Esophagus muscularis mucosa (tissue), 4 donors: Measurements from ENCODE around the gene PDGFRB. TPM values are rescaled to one million over a fixed set of nuclear protein-coding genes. Genes with fewer than 3 reads are reported as not detected.

Source experiments
- DNase-seq: peaks from one replicate; pipeline ENCODE4 v3.0.0-alpha.2; 2017; ENCODE audit errors: extremely low spot score
- H3K27ac ChIP-seq, 4 donors: fragments of 200-600 bp; sonication (generic); replicated peaks in 1 of 4; 1 replicate in 3 of 4; 2 replicates in 1 of 4; pipeline ENCODE4 v1.5.1; 2016 to 2019; ENCODE audit warnings: mild to moderate bottlenecking in 1 of 4
- H3K27me3 ChIP-seq, 4 donors: fragments of 200-600 bp; sonication (generic); one replicate each; pipeline versions ENCODE4 v1.5.1 to v1.6.0; 2016 to 2019
- H3K36me3 ChIP-seq, 4 donors: fragments of 200-600 bp; sonication (generic); one replicate each; pipeline ENCODE4 v1.5.1; 2016 to 2019
- H3K4me1 ChIP-seq, 4 donors: fragments of 200-600 bp; sonication (generic); one replicate each; pipeline ENCODE4 v1.5.1; 2016 to 2019
- H3K4me3 ChIP-seq, 4 donors: fragments of 200-600 bp; sonication (generic); 1 replicate in 2 of 4; 2 replicates in 2 of 4; pipeline ENCODE4 v1.5.1; 2016 to 2019; ENCODE audit warnings: mild to moderate bottlenecking in 4 of 4, moderate library complexity in 1 of 4
- H3K9me3 ChIP-seq, 4 donors: fragments of 200-600 bp; sonication (generic); 1 replicate in 3 of 4; 2 replicates in 1 of 4; pipeline ENCODE4 v1.5.1; 2016 to 2019
- EP300 ChIP-seq: sonication (generic); formaldehyde crosslinking; IDR thresholded peaks from one replicate; pipeline ENCODE4 v1.6.1; 2017; ENCODE audit warnings: antibody characterized with exemption
- POLR2A ChIP-seq: fragments of 450-650 bp; IDR thresholded peaks from one replicate; pipeline ENCODE4 v1.6.1; 2017; ENCODE audit warnings: antibody characterized with exemption, moderate library complexity, mild to moderate bottlenecking, low read depth
- POLR2AphosphoS5 ChIP-seq, 2 donors: sonication (generic); formaldehyde crosslinking; IDR thresholded peaks; one replicate each; pipeline ENCODE4 v1.6.1; 2017; ENCODE audit warnings: antibody characterized with exemption in 2 of 2
- WGBS: methylation state at CpG from one replicate; pipeline ENCODE4 v1.1.5; 2018; 5-methylcytosine and 5-hydroxymethylcytosine counted together
- intact Hi-C: fragments of 100-400 bp; cut with DNase I; formaldehyde crosslinking; loops from one replicate; pipeline ENCODE4 v1.15.1; 2023
- total RNA-seq, 4 donors: library from RNA; depleted of rRNA; stranded (reverse); fragments of >200 nt; gene quantifications; one replicate each; pipeline versions ENCODE4 v1.1.0 to v1.2.1, GENCODE V29; 2016
- TF ChIP-seq, protein P1 (sequence below), 3 experiments: fragments of 200-600 bp in 2 of 3; fragments of 450-650 bp in 1 of 3; sonication (generic) in 2 of 3; IDR thresholded peaks; one replicate each; pipeline ENCODE4 v1.5.1; 2017 to 2019; ENCODE audit warnings: antibody characterized with exemption in 3 of 3, mild to moderate bottlenecking in 2 of 3, moderate library complexity in 1 of 3

Gene PDGFRB
- total RNA-seq, 4 donors from 2014 or later, result 83.1 to 219 (median 141) TPM

DNA sequence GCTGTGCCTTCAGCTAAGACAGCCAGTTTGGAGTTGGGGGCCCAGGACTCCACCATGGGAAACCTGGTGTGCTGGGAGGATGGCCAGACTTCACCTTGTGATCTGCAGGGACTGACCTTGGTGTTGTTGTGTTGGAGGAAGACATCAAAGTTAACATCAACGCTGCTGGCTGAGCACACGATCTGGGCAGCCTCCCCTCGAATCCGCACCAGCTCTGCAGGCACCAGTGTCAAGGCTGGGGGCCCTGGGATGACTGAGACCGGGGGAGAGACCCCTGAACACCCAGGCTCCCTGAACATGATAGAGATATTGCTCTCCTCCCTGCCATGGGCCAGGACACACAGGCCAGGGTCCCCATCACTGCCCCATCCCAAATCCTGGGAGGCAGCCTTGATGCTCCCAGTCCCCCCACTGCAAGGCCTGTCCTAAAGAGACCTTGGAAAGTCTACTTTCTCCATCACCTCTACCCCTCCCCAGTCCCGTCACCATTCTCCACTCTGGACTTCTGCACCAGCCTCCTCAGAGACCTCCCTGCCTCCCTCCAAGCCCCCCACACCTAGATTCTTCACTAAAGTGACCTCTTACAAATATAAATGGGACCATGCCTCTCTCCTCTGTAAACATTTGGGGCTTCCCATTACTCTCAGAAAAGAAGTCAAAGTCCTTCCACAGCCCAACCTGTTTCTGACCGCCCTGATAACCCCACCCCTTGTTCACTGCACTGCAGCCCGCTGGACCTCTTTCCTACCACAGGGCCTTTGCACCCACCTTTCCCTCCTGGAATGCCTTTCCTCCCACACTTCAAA lies 77.4 kb downstream of the PDGFRB start:
- Histone ChIP-seq H3K4me1 (peaks cover 0 to 5% (median 2%) of the 10 kb centered on the region in 4 donors), H3K4me3 (no peak overlapping the region), H3K9me3 (no peaks in the 10 kb centered on the region), H3K36me3 (peaks cover 0 to 1% (median 0%) of the 10 kb centered on the region in 4 donors), H3K27me3 (no peaks in the 10 kb centered on the region), H3K27ac (no peak overlapping the region)
- WGBS, result 91% methylated on average over 3 of the region's 8 CpGs
- intact Hi-C loops, result no loop called here
- DNase-seq, result no peak
- TF ChIP-seq EP300, result no peak
- no peak for TF ChIP-seq POLR2A
- TF ChIP-seq, protein P1, sequence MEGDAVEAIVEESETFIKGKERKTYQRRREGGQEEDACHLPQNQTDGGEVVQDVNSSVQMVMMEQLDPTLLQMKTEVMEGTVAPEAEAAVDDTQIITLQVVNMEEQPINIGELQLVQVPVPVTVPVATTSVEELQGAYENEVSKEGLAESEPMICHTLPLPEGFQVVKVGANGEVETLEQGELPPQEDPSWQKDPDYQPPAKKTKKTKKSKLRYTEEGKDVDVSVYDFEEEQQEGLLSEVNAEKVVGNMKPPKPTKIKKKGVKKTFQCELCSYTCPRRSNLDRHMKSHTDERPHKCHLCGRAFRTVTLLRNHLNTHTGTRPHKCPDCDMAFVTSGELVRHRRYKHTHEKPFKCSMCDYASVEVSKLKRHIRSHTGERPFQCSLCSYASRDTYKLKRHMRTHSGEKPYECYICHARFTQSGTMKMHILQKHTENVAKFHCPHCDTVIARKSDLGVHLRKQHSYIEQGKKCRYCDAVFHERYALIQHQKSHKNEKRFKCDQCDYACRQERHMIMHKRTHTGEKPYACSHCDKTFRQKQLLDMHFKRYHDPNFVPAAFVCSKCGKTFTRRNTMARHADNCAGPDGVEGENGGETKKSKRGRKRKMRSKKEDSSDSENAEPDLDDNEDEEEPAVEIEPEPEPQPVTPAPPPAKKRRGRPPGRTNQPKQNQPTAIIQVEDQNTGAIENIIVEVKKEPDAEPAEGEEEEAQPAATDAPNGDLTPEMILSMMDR (IDR thresholded peaks at IDR 0.05), result no peak
- no peak for TF ChIP-seq POLR2AphosphoS5 (IDR thresholded peaks at IDR 0.05)

DNA sequence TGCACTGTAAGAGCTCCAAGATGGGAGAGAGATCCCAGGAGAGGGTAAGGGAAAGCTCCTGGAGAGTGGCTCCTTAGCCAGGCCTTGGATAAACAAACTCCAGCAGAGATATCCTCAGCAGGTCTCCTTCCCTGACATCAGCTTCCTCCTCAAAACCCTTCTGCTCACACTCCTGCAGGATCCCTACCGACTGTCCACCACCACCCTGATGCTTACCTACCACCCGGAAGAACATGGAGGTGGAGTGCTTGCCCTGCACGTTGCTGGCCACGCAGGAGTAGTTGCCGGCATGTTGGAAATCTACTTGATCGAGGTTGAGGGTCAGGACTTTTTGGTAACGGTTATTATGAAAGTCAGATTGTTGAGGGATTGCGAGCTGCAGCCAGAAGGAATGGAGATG lies 78.6 kb downstream of the PDGFRB start:
- Histone ChIP-seq H3K9me3 (no peaks in the 10 kb centered on the region), H3K36me3 (peaks cover 0 to 6% (median 0%) of the 10 kb centered on the region in 4 donors), H3K27ac (no peak overlapping the region), H3K4me1 (peaks cover 0 to 4% (median 2%) of the 10 kb centered on the region in 4 donors), H3K4me3 (no peak overlapping the region), H3K27me3 (no peaks in the 10 kb centered on the region)
- TF ChIP-seq EP300, result no peak
- TF ChIP-seq POLR2AphosphoS5 (IDR thresholded peaks at IDR 0.05), result no peak
- TF ChIP-seq POLR2A, result no peak
- TF ChIP-seq, protein P1 (IDR thresholded peaks at IDR 0.05), result no peak
- DNase-seq, result no peak
- intact Hi-C loops, result no loop called here
- WGBS, result 92% methylated on average over 8 of the region's 8 CpGs

DNA sequence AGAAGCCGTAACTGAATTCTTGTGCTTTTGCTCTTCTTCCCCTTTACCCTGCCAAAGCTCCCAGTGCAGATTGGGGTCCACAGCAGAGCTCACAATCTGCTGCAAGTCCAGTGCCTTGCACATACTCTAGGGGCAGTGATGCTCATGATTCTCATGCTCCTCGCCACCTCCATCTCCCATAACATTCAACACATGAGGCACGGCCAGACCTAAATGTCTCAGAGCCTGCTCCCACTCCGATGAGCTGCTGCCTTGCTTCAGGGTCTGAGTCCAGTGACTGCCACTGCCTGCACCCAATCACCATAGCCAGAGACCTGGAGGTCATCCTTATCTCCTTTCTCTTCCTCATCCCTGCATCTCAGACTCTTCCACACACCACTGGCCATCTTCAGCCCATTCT lies 79.8 kb downstream of the PDGFRB start:
- no peak for DNase-seq
- WGBS, result 74% methylated on average over 4 of the region's 4 CpGs
- TF ChIP-seq POLR2AphosphoS5 (IDR thresholded peaks at IDR 0.05), result no peak
- TF ChIP-seq POLR2A, result no peak
- TF ChIP-seq, protein P1 (IDR thresholded peaks at IDR 0.05), result no peak
- no peak for TF ChIP-seq EP300
- Histone ChIP-seq H3K36me3 (peaks cover 0 to 6% (median 0%) of the 10 kb centered on the region in 4 donors), H3K27me3 (no peaks in the 10 kb centered on the region), H3K4me1 (no peaks in the 10 kb centered on the region), H3K4me3 (no peak overlapping the region), H3K27ac (no peak overlapping the region), H3K9me3 (no peaks in the 10 kb centered on the region)
- intact Hi-C loops, result no loop called here

DNA sequence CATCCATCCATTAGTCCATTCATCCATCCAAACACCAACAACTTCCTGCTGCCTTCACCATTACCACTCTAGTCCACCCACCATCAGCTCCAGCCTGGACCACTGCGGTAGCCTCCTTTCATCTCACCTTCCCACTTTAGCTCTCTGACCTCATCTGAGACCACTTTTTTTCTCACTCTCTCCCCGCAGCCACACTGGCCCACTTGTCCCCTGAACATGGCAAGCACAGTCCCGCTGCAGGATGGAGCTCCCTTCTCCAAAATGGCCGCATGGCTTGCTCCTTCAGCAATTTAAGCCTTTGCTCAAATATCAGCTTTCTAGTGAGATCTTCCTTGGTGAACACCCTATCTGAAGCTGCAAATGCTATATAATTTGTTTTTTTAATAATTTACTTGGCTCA lies 80.4 kb downstream of the PDGFRB start:
- no peak overlapping the region for H3K4me3 ChIP-seq
- H3K36me3 ChIP-seq, result peaks cover 0 to 6% (median 0%) of the 10 kb centered on the region in 4 donors
- intact Hi-C loops, result no loop called here
- TF ChIP-seq POLR2AphosphoS5 (IDR thresholded peaks at IDR 0.05) (no peak), EP300 (no peak), POLR2A (no peak)
- TF ChIP-seq, protein P1 (IDR thresholded peaks at IDR 0.05), result no peak
- no peaks in the 10 kb centered on the region for H3K4me1 ChIP-seq
- no peaks in the 10 kb centered on the region for H3K27me3 ChIP-seq
- WGBS, result 48% methylated on average over 4 of the region's 4 CpGs
- DNase-seq, result no peak
- no peak overlapping the region for H3K27ac ChIP-seq
- H3K9me3 ChIP-seq, result no peaks in the 10 kb centered on the region

DNA sequence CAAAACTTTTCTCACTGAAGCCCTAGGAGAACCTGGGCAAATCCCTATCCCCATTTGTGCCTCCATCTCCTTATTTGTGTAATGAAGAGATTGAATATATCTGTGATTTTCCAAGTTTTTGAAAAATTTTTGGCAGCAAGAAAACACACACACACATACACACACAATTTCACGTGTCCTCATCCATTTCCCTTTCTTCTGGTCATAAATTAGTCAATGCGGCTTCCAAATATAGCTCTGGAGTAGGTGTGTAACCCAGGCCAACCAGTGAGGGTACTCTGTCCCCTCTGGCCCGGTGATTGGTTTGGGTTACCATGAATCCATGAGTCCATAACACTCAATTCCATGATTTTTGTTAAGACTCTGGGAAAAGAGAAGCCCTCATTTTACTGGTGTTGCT lies 82.0 kb downstream of the PDGFRB start:
- Histone ChIP-seq H3K36me3 (peaks cover 0 to 6% (median 0%) of the 10 kb centered on the region in 4 donors), H3K27me3 (no peaks in the 10 kb centered on the region), H3K27ac (no peak overlapping the region), H3K9me3 (no peaks in the 10 kb centered on the region), H3K4me1 (peaks cover 0 to under 1% (median 0%) of the 10 kb centered on the region in 4 donors), H3K4me3 (no peak overlapping the region)
- TF ChIP-seq, protein P1 (IDR thresholded peaks at IDR 0.05), result no peak
- TF ChIP-seq EP300 (no peak), POLR2A (no peak), POLR2AphosphoS5 (IDR thresholded peaks at IDR 0.05) (no peak)
- WGBS, result 77% methylated on average over 3 of the region's 3 CpGs
- DNase-seq, result no peak
- intact Hi-C loops, result no loop called here
